HL-60 (cell line): ENCODE results near the gene GP9.

Experiments
- DNase-seq, 2 experiments: peaks; one replicate each; pipeline ENCODE4 v3.0.0-alpha.2; 2010 to 2020; ENCODE audit warnings: low read depth in 1 of 2, low spot score in 1 of 2
- H3K27ac ChIP-seq: fragments of 250-450 bp; sonication (Bioruptor Pico); replicated peaks from 2 replicates; pipeline ENCODE4 v1.5.1; 2020; ENCODE audit warnings: mild to moderate bottlenecking, moderate library complexity
- H3K27me3 ChIP-seq: fragments of 250-450 bp; sonication (Bioruptor Pico); 2 replicates; pipeline ENCODE4 v1.5.1; 2021; ENCODE audit warnings: mild to moderate bottlenecking, moderate library complexity; ENCODE audit not compliant: insufficient read depth, poor library complexity, severe bottlenecking
- H3K4me3 ChIP-seq: replicated peaks from 2 replicates; pipeline ENCODE4 v1.5.1; 2011; ENCODE audit warnings: mild to moderate bottlenecking, control low read depth, low read length; ENCODE audit not compliant: insufficient read depth
- CTCF ChIP-seq: IDR thresholded peaks from one replicate; pipeline ENCODE4 v1.5.1; 2011; ENCODE audit warnings: low read length, control low read depth, inconsistent platforms; ENCODE audit not compliant: insufficient read depth
- GABPA ChIP-seq: IDR thresholded peaks from 2 replicates; pipeline ENCODE4 v1.6.1; 2012; ENCODE audit warnings: low read depth
- POLR2AphosphoS5 ChIP-seq: IDR thresholded peaks from 2 replicates; pipeline ENCODE4 v1.6.1; 2012; ENCODE audit warnings: low read depth
- REST ChIP-seq: IDR thresholded peaks from 2 replicates; pipeline ENCODE4 v1.6.1; 2012; ENCODE audit warnings: low read depth; ENCODE audit not compliant: insufficient replicate concordance
- SPI1 ChIP-seq: IDR thresholded peaks from 2 replicates; pipeline ENCODE4 v1.6.1; 2012; ENCODE audit warnings: low read depth, mild to moderate bottlenecking, borderline replicate concordance

The GP9 gene

GRCh38 chr3:129059311-129059958 lies 1.1 kb upstream of the GP9 start:
- TF ChIP-seq CTCF (no peak), GABPA (no peak)
- Histone ChIP-seq H3K27me3 (no peaks in the 10 kb centered on the region), H3K27ac (no peak overlapping the region), H3K4me3 (no peak overlapping the region)
- no peak for DNase-seq

- TF ChIP-seq GABPA = no peak
- TF ChIP-seq SPI1 = no peak
- TF ChIP-seq POLR2AphosphoS5 = no peak
- TF ChIP-seq REST = no peak
- no peak for TF ChIP-seq CTCF
- Histone ChIP-seq H3K27me3 (no peaks in the 10 kb centered on the region), H3K27ac (no peak overlapping the region), H3K4me3 (no peak overlapping the region)
- no peak for DNase-seq
Observed at GRCh38 chr3:129061023-129061887, 676 bp downstream of the GP9 start.

- DNase-seq = no peak
- Histone ChIP-seq H3K27me3 (no peaks in the 10 kb centered on the region), H3K27ac (no peak overlapping the region), H3K4me3 (no peak overlapping the region)
- TF ChIP-seq REST (no peak), GABPA (no peak), POLR2AphosphoS5 (no peak), SPI1 (no peak), CTCF (no peak)
Observed at GRCh38 chr3:129061888-129062834, 1.6 kb downstream of the GP9 start.
